IMR-90 (cell line): ENCODE measurements around the gene FFAR2. TPM values are rescaled to one million over a fixed set of nuclear protein-coding genes. Genes with fewer than 3 reads are reported as not detected.

Experiments
- ATAC-seq: fragments of 200-7000 bp; cut with Tn5 transposase; 2 replicates; pipeline ENCODE4 v1.9.1; 2020; ENCODE audit warnings: low read depth, mild to moderate bottlenecking, moderate library complexity
- BruUV-seq: library from RNA; stranded (reverse); fragments of 400-500 nt; replicated peaks from 2 replicates; lab custom pipeline; 2021; lab: Mats Ljungman, UMichigan
- CTCF ChIA-PET: fragments of 300-600 bp; formaldehyde crosslinking; extraction: SDS; loops from one replicate; lab custom pipeline; 2021; ENCODE audit warnings: antibody characterized with exemption; lab: Yijun Ruan, JAX
- POLR2A ChIA-PET: fragments of 300-600 bp; sonication (Branson Sonifier 250); formaldehyde crosslinking; loops from one replicate; lab custom pipeline; 2022; ENCODE audit warnings: antibody characterized with exemption; ENCODE audit not compliant: unreplicated experiment; lab: Charles Lee
- DNase-seq: peaks from one replicate; pipeline ENCODE4 v3.0.0; 2013
- H2AFZ ChIP-seq: replicated peaks from 2 replicates; pipeline ENCODE3; 2013; ENCODE audit warnings: low read length, mild to moderate bottlenecking; ENCODE audit not compliant: poor library complexity
- H2AK5ac ChIP-seq: 2 replicates; pipeline ENCODE4 v1.6.1; 2013; ENCODE audit warnings: low read depth, low read length, inconsistent platforms
- H2AK9ac ChIP-seq: replicated peaks from 2 replicates; pipeline ENCODE3; 2013; ENCODE audit warnings: mild to moderate bottlenecking, low read depth, low read length, moderate library complexity; ENCODE audit not compliant: poor library complexity
- H2BK120ac ChIP-seq: 2 replicates; pipeline ENCODE4 v1.6.1; 2013; ENCODE audit warnings: low read depth, low read length, inconsistent platforms
- H2BK15ac ChIP-seq: 3 replicates; pipeline ENCODE4 v1.6.1; 2013; ENCODE audit warnings: low read depth, low read length, inconsistent platforms
- H2BK20ac ChIP-seq: 2 replicates; pipeline ENCODE4 v1.6.1; 2013; ENCODE audit warnings: low read depth, mild to moderate bottlenecking, inconsistent platforms, low read length, moderate library complexity
- H2BK5ac ChIP-seq: 2 replicates; pipeline ENCODE4 v1.6.1; 2013; ENCODE audit warnings: mild to moderate bottlenecking, low read depth, low read length, inconsistent platforms; ENCODE audit not compliant: poor library complexity, severe bottlenecking
- H3K14ac ChIP-seq: replicated peaks from 2 replicates; pipeline ENCODE4 v1.6.1; 2013; ENCODE audit warnings: low read depth, low read length, inconsistent platforms
- H3K18ac ChIP-seq: 2 replicates; pipeline ENCODE4 v1.6.1; 2013; ENCODE audit warnings: low read depth, low read length, control low read depth
- H3K23ac ChIP-seq: 2 replicates; pipeline ENCODE4 v1.6.1; 2013; ENCODE audit warnings: low read depth, low read length, inconsistent platforms
- H3K27ac ChIP-seq: 2 replicates; pipeline ENCODE4 v1.5.1; 2013; ENCODE audit warnings: mild to moderate bottlenecking, control low read depth, low read length; ENCODE audit not compliant: insufficient read depth
- H3K27me3 ChIP-seq: 2 replicates; pipeline ENCODE4 v1.6.1; 2013; ENCODE audit warnings: low read length; ENCODE audit not compliant: control insufficient read depth, insufficient read depth
- H3K36me3 ChIP-seq: 2 replicates; pipeline ENCODE4 v1.6.1; 2013; ENCODE audit warnings: low read length, mixed read lengths; ENCODE audit not compliant: control insufficient read depth, insufficient read depth
- H3K4ac ChIP-seq: 2 replicates; pipeline ENCODE4 v1.6.1; 2013; ENCODE audit warnings: low read depth, low read length, inconsistent platforms
- H3K4me1 ChIP-seq: 2 replicates; pipeline ENCODE4 v1.6.1; 2013; ENCODE audit warnings: low read length, mixed read lengths; ENCODE audit not compliant: control insufficient read depth, insufficient read depth
- H3K4me2 ChIP-seq: 2 replicates; pipeline ENCODE4 v1.6.1; 2013; ENCODE audit warnings: low read depth, mild to moderate bottlenecking, control low read depth, low read length, moderate library complexity
- H3K4me3 ChIP-seq: 2 replicates; pipeline ENCODE4 v1.5.1; 2013; ENCODE audit warnings: low read depth, mild to moderate bottlenecking, control low read depth, low read length, moderate library complexity; ENCODE audit not compliant: insufficient read depth
- H3K56ac ChIP-seq: 2 replicates; pipeline ENCODE4 v1.6.1; 2013; ENCODE audit warnings: low read length, inconsistent platforms; ENCODE audit not compliant: insufficient read depth; ENCODE audit errors: extremely low read depth
- H3K79me1 ChIP-seq, 2 experiments: 2 replicates each; pipeline ENCODE4 v1.6.1; 2013; ENCODE audit warnings: low read length in 2 of 2, inconsistent platforms in 1 of 2, low read depth in 1 of 2
- H3K9ac ChIP-seq: 2 replicates; pipeline ENCODE4 v1.6.1; 2013; ENCODE audit warnings: low read depth, low read length, control low read depth
- H3K9me1 ChIP-seq: 2 replicates; pipeline ENCODE4 v1.6.1; 2013; ENCODE audit warnings: low read length, inconsistent platforms; ENCODE audit not compliant: insufficient read depth
- H3K9me3 ChIP-seq: 2 replicates; pipeline ENCODE4 v1.6.1; 2013; ENCODE audit warnings: low read length; ENCODE audit not compliant: control insufficient read depth, insufficient read depth
- H4K20me1 ChIP-seq: 2 replicates; pipeline ENCODE4 v1.6.1; 2013; ENCODE audit warnings: low read length, inconsistent platforms; ENCODE audit not compliant: insufficient read depth
- H4K5ac ChIP-seq: 2 replicates; pipeline ENCODE4 v1.6.1; 2013; ENCODE audit warnings: mild to moderate bottlenecking, low read depth, low read length, control low read depth
- H4K8ac ChIP-seq, 2 experiments: 2 replicates each; pipeline ENCODE4 v1.6.1; 2013; ENCODE audit warnings: low read depth in 2 of 2, low read length in 2 of 2, control low read depth in 1 of 2, inconsistent platforms in 1 of 2
- H4K91ac ChIP-seq: 2 replicates; pipeline ENCODE4 v1.6.1; 2013; ENCODE audit warnings: low read depth, low read length, inconsistent platforms; ENCODE audit not compliant: insufficient read depth
- BHLHE40 ChIP-seq: fragments of 150-350 bp; IDR thresholded peaks from 2 replicates; pipeline ENCODE4 v1.6.1; 2016; ENCODE audit warnings: mild to moderate bottlenecking, low read depth, low read length
- CHD1 ChIP-seq: IDR thresholded peaks from 2 replicates; pipeline ENCODE4 v1.6.1; 2012; ENCODE audit warnings: low read depth, low read length, improper control_type of control experiment
- FOS ChIP-seq: fragments of 150-350 bp; IDR thresholded peaks from 2 replicates; pipeline ENCODE4 v1.6.1; 2016; ENCODE audit warnings: low read depth, low read length
- MAZ ChIP-seq: IDR thresholded peaks from 2 replicates; pipeline ENCODE4 v1.6.1; 2012; ENCODE audit warnings: low read depth, mild to moderate bottlenecking, low read length, improper control_type of control experiment, moderate library complexity, borderline replicate concordance
- POLR2A ChIP-seq: IDR thresholded peaks from 2 replicates; pipeline ENCODE4 v1.6.1; 2012; ENCODE audit warnings: mild to moderate bottlenecking, low read depth, low read length
- RFX5 ChIP-seq: IDR thresholded peaks from 2 replicates; pipeline ENCODE4 v1.8.0; 2012; ENCODE audit warnings: low read depth, mild to moderate bottlenecking, low read length, moderate library complexity
- WGBS, 2 experiments: methylation state at CpG; one replicate each; pipeline versions ENCODE4 v1.1.5 to v1.1.7; 2013; ENCODE audit warnings: missing lambda C conversion rate in 2 of 2; ENCODE audit not compliant: insufficient read length in 1 of 2; ENCODE audit errors: extremely low coverage in 2 of 2; 5-methylcytosine and 5-hydroxymethylcytosine counted together
- dilution Hi-C: fragments of 300-500 bp; cut with HindIII; formaldehyde crosslinking; loops from one replicate; pipeline ENCODE4 v1.14.3; 2018; ENCODE audit warnings: low sequenced_read_pairs; ENCODE audit not compliant: unreplicated experiment
- in situ Hi-C: fragments of 300-500 bp; cut with MboI; formaldehyde crosslinking; loops from 3 replicates; pipeline ENCODE4 v1.14.3; 2019; ENCODE audit warnings: low sequenced_read_pairs, inconsistent platforms, mixed read lengths
- intact Hi-C: fragments of 100-400 bp; cut with micrococcal nuclease; formaldehyde crosslinking; loops from 2 replicates; pipeline ENCODE4 v1.10.0; 2022
- polyA plus RNA-seq, 3 experiments: library from polyadenylated mRNA; depleted of rRNA; stranded (reverse); fragments of >200 nt; gene quantifications; 2 replicates each; pipeline ENCODE4 v1.2.3, GENCODE V29; 2012; ENCODE audit warnings: low replicate concordance in 1 of 3
- total RNA-seq: library from RNA; depleted of rRNA; stranded (reverse); fragments of >200 nt; gene quantifications from 2 replicates; pipeline ENCODE4 v1.2.3, GENCODE V29; 2012
- TF ChIP-seq, protein P1 (sequence below): fragments of 150-350 bp; IDR thresholded peaks from 2 replicates; pipeline ENCODE4 v1.6.1; 2016; ENCODE audit warnings: low read depth, mild to moderate bottlenecking, low read length, moderate library complexity, borderline replicate concordance
- TF ChIP-seq, protein P2 (sequence below): conservative IDR thresholded peaks from 2 replicates; pipeline ENCODE4 v1.5.1; 2012; ENCODE audit warnings: mild to moderate bottlenecking, low read depth, low read length, improper control_type of control experiment
- TF ChIP-seq, protein P3 (sequence below): fragments of 150-350 bp; IDR thresholded peaks from 2 replicates; pipeline ENCODE4 v1.6.1; 2017; ENCODE audit warnings: mild to moderate bottlenecking, antibody characterized with exemption, low read length, low read depth

FFAR2 gene
- total and polyA plus RNA-seq, 2 of the 4 experiments (the other 2 are of a cell fraction), result not detected

DNA sequence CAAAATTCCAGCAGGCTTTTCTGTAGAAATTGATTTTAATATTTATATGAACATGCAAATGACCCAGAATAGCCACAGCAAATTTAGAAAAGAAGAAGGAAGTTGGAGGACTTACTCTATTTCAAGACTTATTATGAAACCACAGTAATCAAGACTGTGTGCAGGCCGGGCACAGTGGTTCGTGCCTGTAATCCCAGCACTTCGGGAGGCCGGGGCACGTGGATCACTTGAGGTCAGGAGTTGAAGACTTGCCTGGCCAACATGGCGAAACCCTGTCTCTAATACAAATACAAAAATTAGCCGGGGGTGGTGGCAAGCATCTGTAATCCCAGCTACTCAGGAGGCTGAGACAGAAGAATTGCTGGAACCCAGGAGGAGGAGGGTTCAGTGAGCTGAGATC, 6.0 kb upstream of the FFAR2 start:
- H3K27me3 ChIP-seq, result peaks cover 9% of the 10 kb centered on the region
- no peak overlapping the region for H2BK120ac ChIP-seq
- no peak overlapping the region for H4K8ac ChIP-seq
- BruUV-seq, result no TSS peak
- H2BK20ac ChIP-seq, result no peak overlapping the region
- H4K91ac ChIP-seq, result no peak overlapping the region
- ATAC-seq (no peak), DNase-seq (no peak)
- H3K9ac ChIP-seq, result no peak overlapping the region
- H2BK5ac ChIP-seq, result no peak overlapping the region
- H4K5ac ChIP-seq, result no peak overlapping the region
- no peak overlapping the region for H2AFZ ChIP-seq
- H2BK15ac ChIP-seq, result no peak overlapping the region
- H3K56ac ChIP-seq, result no peak overlapping the region
- no peaks in the 10 kb centered on the region for H3K79me1 ChIP-seq
- H4K20me1 ChIP-seq, result no peaks in the 10 kb centered on the region
- H3K9me1 ChIP-seq, result no peaks in the 10 kb centered on the region
- H3K9me3 ChIP-seq, result no peaks in the 10 kb centered on the region
- no peak overlapping the region for H3K27ac ChIP-seq
- no CpG with 5 or more reads among the region's 7 CpGs for WGBS, 2 experiments
- dilution Hi-C loops (no loop called here), intact Hi-C loops (no loop called here), in situ Hi-C loops (no loop called here)
- no peak overlapping the region for H3K14ac ChIP-seq
- no peak overlapping the region for H3K4me2 ChIP-seq
- no peak overlapping the region for H2AK9ac ChIP-seq
- H3K18ac ChIP-seq, result no peak overlapping the region
- H3K4ac ChIP-seq, result no peak overlapping the region
- H3K4me1 ChIP-seq, result no peaks in the 10 kb centered on the region; the same call in 1 of the 2 replicates
- TF ChIP-seq MAZ (no peak), BHLHE40 (no peak), RFX5 (no peak), CHD1 (no peak), POLR2A (no peak), FOS (no peak)
- TF ChIP-seq, protein P1, sequence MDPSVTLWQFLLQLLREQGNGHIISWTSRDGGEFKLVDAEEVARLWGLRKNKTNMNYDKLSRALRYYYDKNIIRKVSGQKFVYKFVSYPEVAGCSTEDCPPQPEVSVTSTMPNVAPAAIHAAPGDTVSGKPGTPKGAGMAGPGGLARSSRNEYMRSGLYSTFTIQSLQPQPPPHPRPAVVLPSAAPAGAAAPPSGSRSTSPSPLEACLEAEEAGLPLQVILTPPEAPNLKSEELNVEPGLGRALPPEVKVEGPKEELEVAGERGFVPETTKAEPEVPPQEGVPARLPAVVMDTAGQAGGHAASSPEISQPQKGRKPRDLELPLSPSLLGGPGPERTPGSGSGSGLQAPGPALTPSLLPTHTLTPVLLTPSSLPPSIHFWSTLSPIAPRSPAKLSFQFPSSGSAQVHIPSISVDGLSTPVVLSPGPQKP, result no peak
- TF ChIP-seq, protein P2, sequence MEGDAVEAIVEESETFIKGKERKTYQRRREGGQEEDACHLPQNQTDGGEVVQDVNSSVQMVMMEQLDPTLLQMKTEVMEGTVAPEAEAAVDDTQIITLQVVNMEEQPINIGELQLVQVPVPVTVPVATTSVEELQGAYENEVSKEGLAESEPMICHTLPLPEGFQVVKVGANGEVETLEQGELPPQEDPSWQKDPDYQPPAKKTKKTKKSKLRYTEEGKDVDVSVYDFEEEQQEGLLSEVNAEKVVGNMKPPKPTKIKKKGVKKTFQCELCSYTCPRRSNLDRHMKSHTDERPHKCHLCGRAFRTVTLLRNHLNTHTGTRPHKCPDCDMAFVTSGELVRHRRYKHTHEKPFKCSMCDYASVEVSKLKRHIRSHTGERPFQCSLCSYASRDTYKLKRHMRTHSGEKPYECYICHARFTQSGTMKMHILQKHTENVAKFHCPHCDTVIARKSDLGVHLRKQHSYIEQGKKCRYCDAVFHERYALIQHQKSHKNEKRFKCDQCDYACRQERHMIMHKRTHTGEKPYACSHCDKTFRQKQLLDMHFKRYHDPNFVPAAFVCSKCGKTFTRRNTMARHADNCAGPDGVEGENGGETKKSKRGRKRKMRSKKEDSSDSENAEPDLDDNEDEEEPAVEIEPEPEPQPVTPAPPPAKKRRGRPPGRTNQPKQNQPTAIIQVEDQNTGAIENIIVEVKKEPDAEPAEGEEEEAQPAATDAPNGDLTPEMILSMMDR, result no peak
- TF ChIP-seq, protein P3, sequence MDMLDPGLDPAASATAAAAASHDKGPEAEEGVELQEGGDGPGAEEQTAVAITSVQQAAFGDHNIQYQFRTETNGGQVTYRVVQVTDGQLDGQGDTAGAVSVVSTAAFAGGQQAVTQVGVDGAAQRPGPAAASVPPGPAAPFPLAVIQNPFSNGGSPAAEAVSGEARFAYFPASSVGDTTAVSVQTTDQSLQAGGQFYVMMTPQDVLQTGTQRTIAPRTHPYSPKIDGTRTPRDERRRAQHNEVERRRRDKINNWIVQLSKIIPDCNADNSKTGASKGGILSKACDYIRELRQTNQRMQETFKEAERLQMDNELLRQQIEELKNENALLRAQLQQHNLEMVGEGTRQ, result no peak
- CTCF ChIA-PET, result interaction anchor here (1.8 kb wide), 1 partner anchor 89 kb away, joined by 5 read pairs; no protein-coding TSS in a partner anchor
- H2AK5ac ChIP-seq, result no peak overlapping the region
- POLR2A ChIA-PET, result no interaction called here
- no peaks in the 10 kb centered on the region for H3K36me3 ChIP-seq
- no peak overlapping the region for H3K4me3 ChIP-seq
- H3K23ac ChIP-seq, result no peak overlapping the region
